Measurements from ENCODE around the gene DRD2.

The DRD2 gene

GRCh38 chr11:113373981-113374560, 101.1 kb downstream of the DRD2 start:
- Mint-ChIP-seq H3K27ac (no peak overlapping the region), H3K36me3 (ENCODE audit: low read depth) (no peaks in the 10 kb centered on the region), H3K4me1 (ENCODE audit: low read depth) (no peaks in the 10 kb centered on the region), H3K4me3 (no peak overlapping the region), H3K9me3 (no peaks in the 10 kb centered on the region), H3K27me3 (ENCODE audit: low read depth) (no peaks in the 10 kb centered on the region)
- no peak for DNase-seq (ENCODE audit: low spot score)

GRCh38 chr11:113373306-113373705, 101.9 kb downstream of the DRD2 start:
- no peak overlapping the region for H3K27ac Mint-ChIP-seq
- no peak for DNase-seq (ENCODE audit: low spot score)
- H3K4me3 Mint-ChIP-seq: no peak overlapping the region
- no peaks in the 10 kb centered on the region for H3K36me3 Mint-ChIP-seq (ENCODE audit: low read depth)
- H3K9me3 Mint-ChIP-seq: no peaks in the 10 kb centered on the region
- no peaks in the 10 kb centered on the region for H3K27me3 Mint-ChIP-seq (ENCODE audit: low read depth)
- H3K4me1 Mint-ChIP-seq (ENCODE audit: low read depth): no peaks in the 10 kb centered on the region

GRCh38 chr11:113372309-113372708, 102.9 kb downstream of the DRD2 start:
- Mint-ChIP-seq H3K27me3 (ENCODE audit: low read depth) (no peaks in the 10 kb centered on the region), H3K27ac (no peak overlapping the region), H3K36me3 (ENCODE audit: low read depth) (no peaks in the 10 kb centered on the region), H3K4me1 (ENCODE audit: low read depth) (no peaks in the 10 kb centered on the region), H3K4me3 (no peak overlapping the region), H3K9me3 (no peaks in the 10 kb centered on the region)
- no peak for DNase-seq (ENCODE audit: low spot score)

- no peaks in the 10 kb centered on the region for H3K27me3 Mint-ChIP-seq (ENCODE audit: low read depth)
- H3K4me3 Mint-ChIP-seq: no peak overlapping the region
- peaks cover 3% of the 10 kb centered on the region for H3K4me1 Mint-ChIP-seq (ENCODE audit: low read depth)
- no peaks in the 10 kb centered on the region for H3K36me3 Mint-ChIP-seq (ENCODE audit: low read depth)
- no peak overlapping the region for H3K27ac Mint-ChIP-seq
- no peak for DNase-seq (ENCODE audit: low spot score)
- H3K9me3 Mint-ChIP-seq: no peaks in the 10 kb centered on the region
Observed at GRCh38 chr11:113370634-113371033, 104.6 kb downstream of the DRD2 start.

GRCh38 chr11:113369411-113369810, 105.8 kb downstream of the DRD2 start:
- Mint-ChIP-seq H3K4me1 (ENCODE audit: low read depth) (peaks cover 3% of the 10 kb centered on the region), H3K27me3 (ENCODE audit: low read depth) (no peaks in the 10 kb centered on the region), H3K36me3 (ENCODE audit: low read depth) (no peaks in the 10 kb centered on the region), H3K9me3 (no peaks in the 10 kb centered on the region), H3K27ac (no peak overlapping the region), H3K4me3 (no peak overlapping the region)
- no peak for DNase-seq (ENCODE audit: low spot score)

- no peaks in the 10 kb centered on the region for H3K9me3 Mint-ChIP-seq
- no peak for DNase-seq (ENCODE audit: low spot score)
- H3K4me1 Mint-ChIP-seq (ENCODE audit: low read depth): peaks cover 3% of the 10 kb centered on the region
- H3K27me3 Mint-ChIP-seq (ENCODE audit: low read depth): no peaks in the 10 kb centered on the region
- no peak overlapping the region for H3K27ac Mint-ChIP-seq
- H3K36me3 Mint-ChIP-seq (ENCODE audit: low read depth): no peaks in the 10 kb centered on the region
- H3K4me3 Mint-ChIP-seq: no peak overlapping the region
Observed at GRCh38 chr11:113365895-113366294, 109.3 kb downstream of the DRD2 start.

- Mint-ChIP-seq H3K4me1 (ENCODE audit: low read depth) (peaks cover 3% of the 10 kb centered on the region), H3K36me3 (ENCODE audit: low read depth) (no peaks in the 10 kb centered on the region)
Observed at GRCh38 chr11:113363996-113364641, 111.1 kb downstream of the DRD2 start.

GRCh38 chr11:113363406-113363805, 111.8 kb downstream of the DRD2 start:
- H3K27ac Mint-ChIP-seq: no peak overlapping the region
- H3K4me1 Mint-ChIP-seq (ENCODE audit: low read depth): peaks cover 3% of the 10 kb centered on the region
- H3K27me3 Mint-ChIP-seq (ENCODE audit: low read depth): no peaks in the 10 kb centered on the region
- DNase-seq (ENCODE audit: low spot score): no peak
- H3K36me3 Mint-ChIP-seq (ENCODE audit: low read depth): peaks cover 4% of the 10 kb centered on the region
- H3K9me3 Mint-ChIP-seq: no peaks in the 10 kb centered on the region
- no peak overlapping the region for H3K4me3 Mint-ChIP-seq

More at GRCh38 chr11:113363996-113364641, 111.1 kb downstream of the DRD2 start:
- Mint-ChIP-seq H3K4me3 (no peak overlapping the region), H3K9me3 (no peaks in the 10 kb centered on the region), H3K27ac (no peak overlapping the region), H3K27me3 (ENCODE audit: low read depth) (no peaks in the 10 kb centered on the region)
- DNase-seq (ENCODE audit: low spot score): no peak

Data from T-helper 2 cell treated with Interferon-gamma antibody and Interleukin-4, amounts not matched to agents 5 μg/mL and 100 μg/mL, for 36 hours (primary cell).